ENCODE measurements around the gene HIVEP3.
"Not testable (repeated sequence)": the region's sequence is repeated elsewhere in the genome, so short reads cannot be mapped to it uniquely, and the experiment has no call there.

HIVEP3 gene

GRCh38 chr1:41695118-41695745 lies 223.5 kb downstream of the HIVEP3 start:
- no peaks in the 10 kb centered on the region for H3K27me3 ChIP-seq (ENCODE audit: insufficient read depth, poor library complexity, severe bottlenecking)
- TF ChIP-seq REST (IDR thresholded peaks at IDR 0.05; ENCODE audit: insufficient replicate concordance, low read depth) (no peak), SPI1 (IDR thresholded peaks at IDR 0.05; ENCODE audit: borderline replicate concordance, low read depth) (peak; percentile 83)
- no peak overlapping the region for H3K27ac ChIP-seq (replicated peaks)
- H3K4me3 ChIP-seq (replicated peaks; ENCODE audit: insufficient read depth, low read length) = no peak overlapping the region
- peak in 1 of 2 experiments; percentile 67 for DNase-seq (ENCODE audit: low read depth in 1 of 2, low spot score in 1 of 2)

- H3K27me3 ChIP-seq (ENCODE audit: insufficient read depth, poor library complexity, severe bottlenecking); H3K4me3 ChIP-seq (replicated peaks; ENCODE audit: insufficient read depth, low read length); H3K27ac ChIP-seq (replicated peaks); DNase-seq (ENCODE audit: low read depth in 1 of 2, low spot score in 1 of 2): not testable (repeated sequence)
Observed at GRCh38 chr1:41691966-41692365, 226.8 kb downstream of the HIVEP3 start.

GRCh38 chr1:41691424-41691823 lies 227.3 kb downstream of the HIVEP3 start:
- no peak overlapping the region for H3K27ac ChIP-seq (replicated peaks)
- H3K4me3 ChIP-seq (replicated peaks; ENCODE audit: insufficient read depth, low read length) = no peak overlapping the region
- no peaks in the 10 kb centered on the region for H3K27me3 ChIP-seq (ENCODE audit: insufficient read depth, poor library complexity, severe bottlenecking)
- DNase-seq (ENCODE audit: low read depth in 1 of 2, low spot score in 1 of 2) = no peak
- TF ChIP-seq SPI1 (IDR thresholded peaks at IDR 0.05; ENCODE audit: borderline replicate concordance, low read depth) (no peak), REST (IDR thresholded peaks at IDR 0.05; ENCODE audit: insufficient replicate concordance, low read depth) (no peak), GABPA (IDR thresholded peaks at IDR 0.05; ENCODE audit: low read depth) (no peak), CTCF (IDR thresholded peaks at IDR 0.05; ENCODE audit: insufficient read depth, low read length) (no peak), POLR2AphosphoS5 (IDR thresholded peaks at IDR 0.05; ENCODE audit: low read depth) (no peak)

- Histone ChIP-seq H3K27me3 (ENCODE audit: insufficient read depth, poor library complexity, severe bottlenecking) (no peaks in the 10 kb centered on the region), H3K27ac (replicated peaks) (no peak overlapping the region), H3K4me3 (replicated peaks; ENCODE audit: insufficient read depth, low read length) (no peak overlapping the region)
- no peak for TF ChIP-seq POLR2AphosphoS5 (IDR thresholded peaks at IDR 0.05; ENCODE audit: low read depth)
- TF ChIP-seq SPI1 (IDR thresholded peaks at IDR 0.05; ENCODE audit: borderline replicate concordance, low read depth) = no peak
- TF ChIP-seq GABPA (IDR thresholded peaks at IDR 0.05; ENCODE audit: low read depth) = no peak
- TF ChIP-seq REST (IDR thresholded peaks at IDR 0.05; ENCODE audit: insufficient replicate concordance, low read depth) = no peak
- no peak for TF ChIP-seq CTCF (IDR thresholded peaks at IDR 0.05; ENCODE audit: insufficient read depth, low read length)
- no peak for DNase-seq (ENCODE audit: low read depth in 1 of 2, low spot score in 1 of 2)
Observed at GRCh38 chr1:41690331-41690730, 228.4 kb downstream of the HIVEP3 start.
